Progenitor cell of endocrine pancreas (in vitro differentiated cells): ENCODE results near the gene OR5H14. TPM values are rescaled to one million over a fixed set of nuclear protein-coding genes. Genes with fewer than 3 reads are reported as not detected.
"Not testable (repeated sequence)": the region's sequence is repeated elsewhere in the genome, so short reads cannot be mapped to it uniquely, and the experiment has no call there.

ENCODE experiments used
- DNase-seq: peaks from one replicate; pipeline ENCODE4 v3.0.0; 2021; ENCODE audit warnings: low spot score; ENCODE audit not compliant: unreplicated experiment
- H3K27ac Mint-ChIP-seq: 2 replicates; pipeline ENCODE4 v1.8.0; 2021; ENCODE audit warnings: mild to moderate bottlenecking, moderate library complexity, mixed read lengths
- H3K27me3 Mint-ChIP-seq: 2 replicates; pipeline ENCODE4 v1.8.0; 2021; ENCODE audit warnings: mixed read lengths
- H3K36me3 Mint-ChIP-seq: 2 replicates; pipeline ENCODE4 v1.8.0; 2022; ENCODE audit warnings: mixed read lengths; ENCODE audit not compliant: insufficient read depth
- H3K4me1 Mint-ChIP-seq: 2 replicates; pipeline ENCODE4 v1.8.0; 2021; ENCODE audit warnings: low read depth, mixed read lengths
- H3K4me3 Mint-ChIP-seq: 2 replicates; pipeline ENCODE4 v1.8.0; 2021; ENCODE audit warnings: low read depth, mild to moderate bottlenecking, moderate library complexity, mixed read lengths
- H3K9me3 Mint-ChIP-seq: 2 replicates; pipeline ENCODE4 v1.8.0; 2021; ENCODE audit warnings: low read depth, mixed read lengths
- CTCF ChIP-seq: fragments of 200-600 bp; sonication (generic); IDR thresholded peaks from one replicate; pipeline ENCODE4 v1.5.0; 2021; ENCODE audit warnings: antibody characterized with exemption, mild to moderate bottlenecking; ENCODE audit not compliant: unreplicated experiment
- total RNA-seq: library from RNA; stranded (reverse); gene quantifications from 2 replicates; pipeline ENCODE4 v1.2.1, GENCODE V29; 2021

The OR5H14 gene
- total RNA-seq, 1 donor from 2014 or later, result not detected

GRCh38 chr3:98114264-98114663 lies 33.0 kb upstream of the OR5H14 start:
- no peak for TF ChIP-seq CTCF
- peaks cover 1% of the 10 kb centered on the region for H3K4me1 Mint-ChIP-seq

GRCh38 chr3:98115717-98116116 lies 31.6 kb upstream of the OR5H14 start:
- H3K4me3 Mint-ChIP-seq, result no peak overlapping the region
- no peaks in the 10 kb centered on the region for H3K4me1 Mint-ChIP-seq
- TF ChIP-seq CTCF, result no peak
- no peaks in the 10 kb centered on the region for H3K36me3 Mint-ChIP-seq
- H3K27ac Mint-ChIP-seq, result no peak overlapping the region
- H3K9me3 Mint-ChIP-seq, result peaks cover 3% of the 10 kb centered on the region
- no peaks in the 10 kb centered on the region for H3K27me3 Mint-ChIP-seq
- no peak for DNase-seq

More at GRCh38 chr3:98114264-98114663, 33.0 kb upstream of the OR5H14 start:
- no peak for DNase-seq
- Mint-ChIP-seq H3K27me3 (no peaks in the 10 kb centered on the region), H3K4me3 (no peak overlapping the region), H3K27ac (no peak overlapping the region), H3K36me3 (no peaks in the 10 kb centered on the region), H3K9me3 (peaks cover 6% of the 10 kb centered on the region)

- Mint-ChIP-seq H3K9me3 (no peaks in the 10 kb centered on the region), H3K27ac (no peak within 1 kb of the TSS)
- DNase-seq, result no peak
Observed at GRCh38 chr3:98130421-98130820, 16.9 kb upstream of the OR5H14 start, which contains the start of gene OR5H1. Gene OR5H1 (plus strand): TSS chr3:98130721. CDS start chr3:98132698, 1,977 bp downstream.

GRCh38 chr3:98136631-98137030 lies 10.6 kb upstream of the OR5H14 start:
- no peaks in the 10 kb centered on the region for H3K27me3 Mint-ChIP-seq
- no peak overlapping the region for H3K4me3 Mint-ChIP-seq
- no peak for TF ChIP-seq CTCF
- H3K9me3 Mint-ChIP-seq, result no peaks in the 10 kb centered on the region
- DNase-seq, result no peak
- H3K27ac Mint-ChIP-seq, result no peak overlapping the region
- no peaks in the 10 kb centered on the region for H3K36me3 Mint-ChIP-seq
- H3K4me1 Mint-ChIP-seq, result no peaks in the 10 kb centered on the region

More at GRCh38 chr3:98130421-98130820, 16.9 kb upstream of the OR5H14 start, which contains the start of gene OR5H1:
- TF ChIP-seq CTCF, result no peak
- Mint-ChIP-seq H3K36me3 (no peaks in the 10 kb centered on the region), H3K4me1 (no peaks in the 10 kb centered on the region), H3K27me3 (no peaks in the 10 kb centered on the region), H3K4me3 (no peak within 1 kb of the TSS)

GRCh38 chr3:98137826-98138557 lies 9.3 kb upstream of the OR5H14 start:
- not testable (repeated sequence) for DNase-seq, H3K36me3 Mint-ChIP-seq, H3K27ac Mint-ChIP-seq, H3K4me1 Mint-ChIP-seq, H3K27me3 Mint-ChIP-seq, H3K9me3 Mint-ChIP-seq, H3K4me3 Mint-ChIP-seq

- no peak overlapping the region for H3K27ac Mint-ChIP-seq
- DNase-seq, result no peak
- H3K27me3 Mint-ChIP-seq, result no peaks in the 10 kb centered on the region
- H3K9me3 Mint-ChIP-seq, result no peaks in the 10 kb centered on the region
- TF ChIP-seq CTCF, result no peak
- H3K36me3 Mint-ChIP-seq, result no peaks in the 10 kb centered on the region
- H3K4me3 Mint-ChIP-seq, result no peak overlapping the region
- no peaks in the 10 kb centered on the region for H3K4me1 Mint-ChIP-seq
Observed at GRCh38 chr3:98140531-98140930, 6.7 kb upstream of the OR5H14 start.
